GM12878 (cell line): Measurements from ENCODE around the gene MAP4K4. TPM values are rescaled to one million over a fixed set of nuclear protein-coding genes. Genes with fewer than 3 reads are reported as not detected.

Experiments
- ATAC-seq: fragments of 200-7000 bp; cut with Tn5 transposase; 3 replicates; pipeline ENCODE4 v1.9.1; 2020; ENCODE audit warnings: mild to moderate bottlenecking, moderate library complexity
- BruUV-seq: library from RNA; stranded (reverse); fragments of 400-500 nt; replicated peaks from 2 replicates; lab custom pipeline; 2021; lab: Mats Ljungman, UMichigan
- CTCF ChIA-PET: fragments of 300-600 bp; sonication (Branson Sonifier 250); formaldehyde crosslinking; extraction: SDS; loops from one replicate; lab custom pipeline; 2021; ENCODE audit warnings: inconsistent platforms; lab: Yijun Ruan, JAX
- POLR2A ChIA-PET: fragments of 350-600 bp; formaldehyde crosslinking; extraction: SDS; loops from one replicate; lab custom pipeline; 2021; ENCODE audit warnings: inconsistent platforms; lab: Charles Lee
- RAD21 ChIA-PET: fragments of 300-600 bp; sonication (Branson Sonifier 250); formaldehyde crosslinking; loops from one replicate; lab custom pipeline; 2023; ENCODE audit warnings: antibody characterized with exemption; ENCODE audit not compliant: unreplicated experiment; lab: Charles Lee
- SMC1A ChIA-PET: fragments of 300-600 bp; sonication (Branson Sonifier 250); formaldehyde crosslinking; loops from one replicate; lab custom pipeline; 2023; ENCODE audit not compliant: unreplicated experiment, uncharacterized antibody; lab: Charles Lee
- DNase-seq: peaks from one replicate; pipeline ENCODE4 v3.0.0-alpha.2; 2011; ENCODE audit warnings: low read depth, low spot score
- FAIRE-seq: peaks from 3 replicates; lab custom pipeline; 2011; peaks lifted over from hg19 to GRCh38; lab: Jason Lieb, UNC
- H2AFZ ChIP-seq: 2 replicates; pipeline ENCODE4 v1.6.0; 2011; ENCODE audit warnings: low read depth, low read length, control low read depth; ENCODE audit not compliant: control insufficient read depth
- H3K27ac ChIP-seq: 2 replicates; pipeline ENCODE4 v1.5.1; 2011; ENCODE audit warnings: control low read depth; ENCODE audit not compliant: control insufficient read depth, insufficient read depth
- H3K27me3 ChIP-seq, 2 experiments: replicated peaks in 1 of 2; 2 replicates each; pipeline versions ENCODE4 v1.6.0 to v1.6.1; 2011; ENCODE audit warnings: low read length in 1 of 2; ENCODE audit not compliant: control insufficient read depth in 2 of 2, insufficient read depth in 2 of 2
- H3K36me3 ChIP-seq, 2 experiments: 2 replicates each; pipeline ENCODE4 v1.5.1; 2011; ENCODE audit warnings: low read length in 1 of 2; ENCODE audit not compliant: control insufficient read depth in 2 of 2, insufficient read depth in 2 of 2
- H3K4me1 ChIP-seq: 2 replicates; pipeline ENCODE4 v1.6.1; 2011; ENCODE audit warnings: mild to moderate bottlenecking, low read length, moderate library complexity, mixed read lengths; ENCODE audit not compliant: control insufficient read depth, insufficient read depth
- H3K4me2 ChIP-seq: 2 replicates; pipeline ENCODE4 v1.6.0; 2011; ENCODE audit warnings: control low read depth; ENCODE audit not compliant: control insufficient read depth, insufficient read depth
- H3K4me3 ChIP-seq: fragments of 200-600 bp; sonication (generic); 2 replicates; pipeline ENCODE4 v1.5.1; 2016
- H3K79me2 ChIP-seq: 2 replicates; pipeline ENCODE4 v1.6.0; 2011; ENCODE audit warnings: low read length; ENCODE audit not compliant: control insufficient read depth, insufficient read depth
- H3K9ac ChIP-seq: 2 replicates; pipeline ENCODE4 v1.8.0; 2011; ENCODE audit warnings: low read length, control low read depth, mixed read lengths; ENCODE audit not compliant: control insufficient read depth, insufficient read depth
- H3K9me3 ChIP-seq: replicated peaks from 3 replicates; pipeline ENCODE4 v1.5.1; 2011; ENCODE audit warnings: mild to moderate bottlenecking, low read length; ENCODE audit not compliant: control insufficient read depth, insufficient read depth
- H4K20me1 ChIP-seq: 2 replicates; pipeline ENCODE4 v1.6.0; 2011; ENCODE audit not compliant: control insufficient read depth, insufficient read depth
- ASH2L ChIP-seq: fragments of 300-600, 200-600 bp; sonication (generic); IDR thresholded peaks from 2 replicates; pipeline ENCODE4 v1.6.1; 2017; ENCODE audit warnings: low read depth, mild to moderate bottlenecking, borderline replicate concordance
- BCL11A ChIP-seq: IDR thresholded peaks from 2 replicates; pipeline ENCODE4 v1.6.1; 2011; ENCODE audit warnings: low read depth, low read length
- CEBPB ChIP-seq, 2 experiments: fragments of 150-350 bp in 1 of 2; IDR thresholded peaks; 2 replicates each; pipeline ENCODE4 v1.6.1; 2012 to 2014; ENCODE audit warnings: low read depth in 2 of 2, low read length in 2 of 2, borderline replicate concordance in 1 of 2, inconsistent platforms in 1 of 2
- ETV6 ChIP-seq, 2 experiments: fragments of 450-650 bp in 1 of 2; IDR thresholded peaks in 1 of 2; conservative IDR thresholded peaks in 1 of 2; 2 replicates each; pipeline ENCODE4 v1.6.1; 2014; ENCODE audit warnings: antibody characterized with exemption in 1 of 2, borderline replicate concordance in 1 of 2, low read depth in 1 of 2, mild to moderate bottlenecking in 1 of 2, moderate library complexity in 1 of 2
- IKZF1 ChIP-seq: fragments of 450-650 bp; conservative IDR thresholded peaks from 2 replicates; pipeline ENCODE4 v1.6.1; 2017; ENCODE audit warnings: antibody characterized with exemption, mild to moderate bottlenecking
- KDM1A ChIP-seq: fragments of 200-600 bp; sonication (generic); IDR thresholded peaks from 2 replicates; pipeline ENCODE4 v1.6.1; 2016; ENCODE audit warnings: borderline replicate concordance
- KLF5 ChIP-seq: fragments of 450-650 bp; IDR thresholded peaks from 2 replicates; pipeline ENCODE4 v1.6.1; 2014; ENCODE audit warnings: mild to moderate bottlenecking; ENCODE audit not compliant: partially characterized antibody
- LARP7 ChIP-seq: fragments of 450-650 bp; IDR thresholded peaks from 2 replicates; pipeline ENCODE4 v1.6.1; 2017; ENCODE audit warnings: mild to moderate bottlenecking
- MXI1 ChIP-seq: fragments of 150-350 bp; IDR thresholded peaks from 2 replicates; pipeline ENCODE4 v1.6.1; 2011; ENCODE audit warnings: low read depth, mild to moderate bottlenecking, inconsistent platforms, low read length, improper control_type of control experiment
- MYC ChIP-seq: IDR thresholded peaks from 2 replicates; pipeline ENCODE4 v1.6.1; 2011; ENCODE audit warnings: mild to moderate bottlenecking, low read length, moderate library complexity, inconsistent platforms; ENCODE audit not compliant: insufficient read depth, insufficient replicate concordance, insufficient read length, severe bottlenecking
- NR2C2 ChIP-seq: IDR thresholded peaks from 2 replicates; pipeline ENCODE4 v1.6.1; 2011; ENCODE audit warnings: borderline replicate concordance, low read depth; ENCODE audit not compliant: control insufficient read depth, insufficient read length
- POLR2AphosphoS5 ChIP-seq: IDR thresholded peaks from 2 replicates; pipeline ENCODE4 v1.6.1; 2011; ENCODE audit warnings: mild to moderate bottlenecking, low read length, inconsistent platforms
- RB1 ChIP-seq: fragments of 450-650 bp; formaldehyde crosslinking; IDR thresholded peaks from 2 replicates; pipeline ENCODE4 v1.6.1; 2017; ENCODE audit warnings: mild to moderate bottlenecking, borderline replicate concordance
- RUNX3 ChIP-seq: IDR thresholded peaks from 2 replicates; pipeline ENCODE4 v1.6.1; 2012; ENCODE audit warnings: low read length, inconsistent platforms
- SIX5 ChIP-seq: IDR thresholded peaks from 2 replicates; pipeline ENCODE4 v1.6.1; 2011; ENCODE audit warnings: mild to moderate bottlenecking, low read depth, low read length, moderate library complexity; ENCODE audit not compliant: severe bottlenecking
- SMAD1 ChIP-seq: fragments of 450-650 bp; IDR thresholded peaks from 2 replicates; pipeline ENCODE4 v1.6.1; 2018; ENCODE audit warnings: mild to moderate bottlenecking, low read depth; ENCODE audit not compliant: partially characterized antibody
- SRF ChIP-seq, 2 experiments: IDR thresholded peaks; 2 replicates each; pipeline ENCODE4 v1.6.1; 2011; ENCODE audit warnings: low read depth in 2 of 2, low read length in 2 of 2, mild to moderate bottlenecking in 1 of 2, moderate library complexity in 1 of 2
- TARDBP ChIP-seq: IDR thresholded peaks from 2 replicates; pipeline ENCODE4 v1.6.1; 2016; ENCODE audit warnings: borderline replicate concordance
- TBL1XR1 ChIP-seq: IDR thresholded peaks from 2 replicates; pipeline ENCODE4 v1.6.1; 2012; ENCODE audit warnings: low read depth, low read length, improper control_type of control experiment
- ZNF592 ChIP-seq: fragments of 450-650 bp; IDR thresholded peaks from 2 replicates; pipeline ENCODE4 v1.6.1; 2017; ENCODE audit warnings: mild to moderate bottlenecking, moderate library complexity
- WGBS: methylation state at CpG from one replicate; pipeline ENCODE4 v1.1.6; 2016; ENCODE audit warnings: low lambda C conversion rate; ENCODE audit not compliant: insufficient replicate concordance, insufficient coverage; ENCODE audit errors: missing lambda C conversion rate; 5-methylcytosine and 5-hydroxymethylcytosine counted together
- in situ Hi-C: fragments of 300-500 bp; cut with MboI; formaldehyde crosslinking; loops from 9 replicates; pipeline ENCODE4 v1.14.3; 2018; ENCODE audit warnings: mixed read lengths
- intact Hi-C: fragments of 100-400 bp; cut with micrococcal nuclease; formaldehyde crosslinking; loops from one replicate; pipeline ENCODE4 v1.14.2; 2022; ENCODE audit not compliant: unreplicated experiment
- polyA plus RNA-seq, 11 experiments: library from polyadenylated mRNA; depleted of rRNA in 4 of 11; unstranded in 6 of 11; stranded (reverse) in 5 of 11; fragments of >200 nt; fragmentation: Nextera tagmentation in 4 of 11; fragmentation: Illumina TruSeq in 1 of 11; extraction: Ambion mirVana in 4 of 11; extraction: Trizol in 1 of 11; gene quantifications; 1 replicate in 1 of 11; 2 replicates in 10 of 11; pipeline versions ENCODE4 v1.2.1 to v1.2.3, GENCODE V29; 2011 to 2016; ENCODE audit warnings: inconsistent platforms in 2 of 11, missing spikeins in 2 of 11, low read depth in 1 of 11
- total RNA-seq, 4 experiments: library from RNA; depleted of rRNA in 3 of 4; stranded (reverse); fragments of >200 nt in 3 of 4; fragmentation: Illumina TruSeq in 1 of 4; extraction: Trizol in 1 of 4; gene quantifications; 2 replicates each; pipeline versions ENCODE4 v1.2.1 to v1.2.3, GENCODE V29; 2013 to 2021

The MAP4K4 gene
- total and polyA plus RNA-seq, 10 of the 15 experiments (the other 5 are each of a cell fraction or from before 2014, with no cell fraction given): 1.9 to 50.4 (median 9.7) TPM

GRCh38 chr2:101860782-101861181 lies 163.3 kb downstream of the MAP4K4 start:
- intact Hi-C loops: no loop called here
- no peaks in the 10 kb centered on the region for H3K36me3 ChIP-seq
- no TSS peak for BruUV-seq

GRCh38 chr2:101861382-101861781 lies 163.9 kb downstream of the MAP4K4 start:
- DNase-seq: no peak
- ChIA-PET SMC1A (no interaction called here), POLR2A (no interaction called here), RAD21 (no interaction called here), CTCF (interaction anchor here (0.9 to 1.7 kb wide), 2 partner anchors 22 to 23 kb away, joined by 3 to 4 read pairs; no protein-coding TSS in a partner anchor)
- no peaks in the 10 kb centered on the region for H3K4me1 ChIP-seq
- no peak overlapping the region for H3K4me2 ChIP-seq
- no peaks in the 10 kb centered on the region for H3K9me3 ChIP-seq
- no peaks in the 10 kb centered on the region for H3K27me3 ChIP-seq
- no peaks in the 10 kb centered on the region for H3K36me3 ChIP-seq
- no peak overlapping the region for H3K9ac ChIP-seq
- in situ Hi-C loops (no loop called here), intact Hi-C loops (no loop called here)
- ATAC-seq: no peak
- H2AFZ ChIP-seq: no peak overlapping the region
- FAIRE-seq: no peak
- H3K27ac ChIP-seq: no peak overlapping the region
- no peaks in the 10 kb centered on the region for H3K79me2 ChIP-seq
- BruUV-seq: no TSS peak
- H4K20me1 ChIP-seq: no peaks in the 10 kb centered on the region
- no peak overlapping the region for H3K4me3 ChIP-seq
- 58% methylated on average over 4 of the region's 4 CpGs for WGBS
- TF ChIP-seq MXI1 (no peak), POLR2AphosphoS5 (no peak), ETV6 (conservative IDR thresholded peaks at IDR 0.05 in 1 of 2, IDR thresholded peaks at IDR 0.05 in 1 of 2; ENCODE audit: borderline replicate concordance in 1 of 2, low read depth in 1 of 2) (no peak), TARDBP (no peak), LARP7 (no peak), IKZF1 (no peak), TBL1XR1 (no peak), SRF (IDR thresholded peaks at IDR 0.05; ENCODE audit: low read depth in 2 of 2, low read length in 2 of 2) (no peak), ZNF592 (no peak), RUNX3 (no peak)

More at GRCh38 chr2:101860782-101861181, 163.3 kb downstream of the MAP4K4 start:
- SMC1A ChIA-PET: interaction anchor here (0.8 to 1.7 kb wide), 2 partner anchors 14 to 160 kb away, joined by 3 to 4 read pairs; no protein-coding TSS in a partner anchor
- H3K27ac ChIP-seq: no peak overlapping the region
- no peak overlapping the region for H3K4me2 ChIP-seq
- WGBS: 82% methylated on average over 8 of the region's 8 CpGs
- CTCF ChIA-PET: interaction anchor here (0.9 kb wide), 1 partner anchor 23 kb away, joined by 3 read pairs; no protein-coding TSS in a partner anchor
- RAD21 ChIA-PET: no interaction called here
- POLR2A ChIA-PET: no interaction called here
- no peak overlapping the region for H3K4me3 ChIP-seq
- H3K4me1 ChIP-seq: no peaks in the 10 kb centered on the region
- FAIRE-seq: no peak
- TF ChIP-seq ASH2L (no peak), BCL11A (no peak), NR2C2 (no peak), KDM1A (no peak), SMAD1 (no peak), RB1 (no peak), MYC (no peak), KLF5 (no peak), SIX5 (no peak), CEBPB (IDR thresholded peaks at IDR 0.05; ENCODE audit: borderline replicate concordance in 1 of 2, low read depth in 2 of 2, low read length in 2 of 2) (no peak)
- H3K79me2 ChIP-seq: no peaks in the 10 kb centered on the region
- no peak for DNase-seq
- H3K9ac ChIP-seq: no peak overlapping the region
- in situ Hi-C loops: no loop called here
- H2AFZ ChIP-seq: no peak overlapping the region
- H3K27me3 ChIP-seq: no peaks in the 10 kb centered on the region
- no peaks in the 10 kb centered on the region for H4K20me1 ChIP-seq
- ATAC-seq: no peak
- H3K9me3 ChIP-seq: no peaks in the 10 kb centered on the region
